SK-N-SH treated with all-trans-retinoic acid at 6 μM for 48 hours (cell line): ENCODE data around the gene SYNE1.

Experiments
- ATAC-seq: fragments of 200-7000 bp; cut with Tn5 transposase; 3 replicates; pipeline ENCODE4 v1.9.1; 2020; ENCODE audit warnings: mild to moderate bottlenecking, moderate library complexity
- ARNTL ChIP-seq: fragments of 450-650 bp; formaldehyde crosslinking; IDR thresholded peaks from 2 replicates; pipeline ENCODE4 v1.5.0; 2020; ENCODE audit warnings: low read depth, mild to moderate bottlenecking, moderate library complexity, borderline replicate concordance
- BACH2 ChIP-seq: fragments of 250-450 bp; sonication (Bioruptor Pico); IDR thresholded peaks from 2 replicates; pipeline ENCODE4 v1.9.0; 2021; ENCODE audit warnings: mild to moderate bottlenecking, borderline replicate concordance
- CSDC2 ChIP-seq: fragments of 250-450 bp; sonication (Bioruptor Pico); IDR thresholded peaks from 2 replicates; pipeline ENCODE4 v1.5.0; 2020; ENCODE audit warnings: mild to moderate bottlenecking, moderate library complexity
- ESRRG ChIP-seq: fragments of 250-450 bp; sonication (Bioruptor Pico); IDR thresholded peaks from 2 replicates; pipeline ENCODE4 v1.6.1; 2021; ENCODE audit warnings: mild to moderate bottlenecking
- GLIS3 ChIP-seq: fragments of 250-450 bp; sonication (Bioruptor Pico); IDR thresholded peaks from 2 replicates; pipeline ENCODE4 v1.5.0; 2020; ENCODE audit warnings: mild to moderate bottlenecking, moderate library complexity
- ISL1 ChIP-seq: fragments of 250-450 bp; sonication (Bioruptor Pico); IDR thresholded peaks from 2 replicates; pipeline ENCODE4 v2.1.2; 2022; ENCODE audit warnings: mild to moderate bottlenecking, moderate library complexity
- OSR1 ChIP-seq: fragments of 250-450 bp; sonication (Bioruptor Pico); IDR thresholded peaks from 2 replicates; pipeline ENCODE4 v1.8.0; 2022; ENCODE audit warnings: moderate library complexity, mild to moderate bottlenecking, inconsistent platforms
- PPARA ChIP-seq: fragments of 250-450 bp; sonication (Bioruptor Pico); IDR thresholded peaks from 2 replicates; pipeline ENCODE4 v1.5.0; 2020; ENCODE audit warnings: mild to moderate bottlenecking, borderline replicate concordance
- RARB ChIP-seq: fragments of 250-450 bp; sonication (Bioruptor Pico); IDR thresholded peaks from 2 replicates; pipeline ENCODE4 v1.8.0; 2021; ENCODE audit warnings: mild to moderate bottlenecking, moderate library complexity
- TCF4 ChIP-seq: fragments of 250-450 bp; sonication (Bioruptor Pico); IDR thresholded peaks from 2 replicates; pipeline ENCODE4 v1.8.0; 2021; ENCODE audit warnings: mild to moderate bottlenecking, moderate library complexity, borderline replicate concordance
- TOX ChIP-seq: fragments of 250-450 bp; sonication (Bioruptor Pico); IDR thresholded peaks from 2 replicates; pipeline ENCODE4 v1.8.0; 2021; ENCODE audit warnings: mild to moderate bottlenecking, moderate library complexity, borderline replicate concordance
- ZC3H10 ChIP-seq: fragments of 250-450 bp; sonication (Bioruptor Pico); IDR thresholded peaks from 2 replicates; pipeline ENCODE4 v1.5.1; 2021; ENCODE audit warnings: mild to moderate bottlenecking, moderate library complexity
- ZFP3 ChIP-seq: fragments of 250-450 bp; sonication (Bioruptor Pico); IDR thresholded peaks from 2 replicates; pipeline ENCODE4 v1.5.0; 2020; ENCODE audit warnings: mild to moderate bottlenecking, moderate library complexity
- ZFP30 ChIP-seq: fragments of 450-650 bp; formaldehyde crosslinking; IDR thresholded peaks from 2 replicates; pipeline ENCODE4 v1.5.0; 2022; ENCODE audit warnings: mild to moderate bottlenecking, moderate library complexity
- ZNF565 ChIP-seq: fragments of 450-650 bp; formaldehyde crosslinking; conservative IDR thresholded peaks from 2 replicates; pipeline ENCODE4 v1.5.0; 2020; ENCODE audit warnings: low read depth, mild to moderate bottlenecking, moderate library complexity
- ZNF70 ChIP-seq: fragments of 450-650 bp; formaldehyde crosslinking; IDR thresholded peaks from 2 replicates; pipeline ENCODE4 v1.5.0; 2020; ENCODE audit warnings: mild to moderate bottlenecking, moderate library complexity
- ZNF8 ChIP-seq: fragments of 450-650 bp; formaldehyde crosslinking; IDR thresholded peaks from 2 replicates; pipeline ENCODE4 v1.5.0; 2020; ENCODE audit warnings: mild to moderate bottlenecking, moderate library complexity
- TF ChIP-seq, protein P1 (sequence below): fragments of 250-450 bp; sonication (Bioruptor Pico); IDR thresholded peaks from 2 replicates; pipeline ENCODE4 v1.5.0; 2020; ENCODE audit warnings: mild to moderate bottlenecking, moderate library complexity
- TF ChIP-seq, protein P2 (sequence below): fragments of 250-450 bp; sonication (Bioruptor Pico); IDR thresholded peaks from 2 replicates; pipeline ENCODE4 v1.8.0; 2021; ENCODE audit warnings: low read depth, mild to moderate bottlenecking, moderate library complexity, borderline replicate concordance
- TF ChIP-seq, protein P3 (sequence below): fragments of 250-450 bp; sonication (Bioruptor Pico); IDR thresholded peaks from 2 replicates; pipeline ENCODE4 v1.5.1; 2021; ENCODE audit warnings: mild to moderate bottlenecking, moderate library complexity

The SYNE1 gene

DNA sequence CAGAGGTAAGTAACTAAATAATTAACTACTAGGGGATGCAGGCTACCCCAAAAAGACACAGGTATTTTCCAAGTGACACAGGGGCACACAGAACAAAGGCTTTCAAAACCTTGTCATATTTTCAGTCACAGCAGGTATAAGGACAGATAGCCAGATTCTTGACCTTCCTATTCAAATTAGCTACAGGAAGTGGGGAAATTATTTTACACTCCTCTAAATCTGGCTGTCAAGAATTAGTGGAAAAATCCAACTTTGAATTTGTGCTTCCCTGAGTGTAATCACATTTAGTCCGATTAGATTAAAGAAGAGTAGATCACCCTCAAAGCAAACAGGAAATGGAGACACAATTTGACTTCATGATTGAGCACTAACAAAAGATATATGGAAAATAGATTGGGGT is 60.6 kb downstream of the SYNE1 start (continued):
- TF ChIP-seq, protein P1, sequence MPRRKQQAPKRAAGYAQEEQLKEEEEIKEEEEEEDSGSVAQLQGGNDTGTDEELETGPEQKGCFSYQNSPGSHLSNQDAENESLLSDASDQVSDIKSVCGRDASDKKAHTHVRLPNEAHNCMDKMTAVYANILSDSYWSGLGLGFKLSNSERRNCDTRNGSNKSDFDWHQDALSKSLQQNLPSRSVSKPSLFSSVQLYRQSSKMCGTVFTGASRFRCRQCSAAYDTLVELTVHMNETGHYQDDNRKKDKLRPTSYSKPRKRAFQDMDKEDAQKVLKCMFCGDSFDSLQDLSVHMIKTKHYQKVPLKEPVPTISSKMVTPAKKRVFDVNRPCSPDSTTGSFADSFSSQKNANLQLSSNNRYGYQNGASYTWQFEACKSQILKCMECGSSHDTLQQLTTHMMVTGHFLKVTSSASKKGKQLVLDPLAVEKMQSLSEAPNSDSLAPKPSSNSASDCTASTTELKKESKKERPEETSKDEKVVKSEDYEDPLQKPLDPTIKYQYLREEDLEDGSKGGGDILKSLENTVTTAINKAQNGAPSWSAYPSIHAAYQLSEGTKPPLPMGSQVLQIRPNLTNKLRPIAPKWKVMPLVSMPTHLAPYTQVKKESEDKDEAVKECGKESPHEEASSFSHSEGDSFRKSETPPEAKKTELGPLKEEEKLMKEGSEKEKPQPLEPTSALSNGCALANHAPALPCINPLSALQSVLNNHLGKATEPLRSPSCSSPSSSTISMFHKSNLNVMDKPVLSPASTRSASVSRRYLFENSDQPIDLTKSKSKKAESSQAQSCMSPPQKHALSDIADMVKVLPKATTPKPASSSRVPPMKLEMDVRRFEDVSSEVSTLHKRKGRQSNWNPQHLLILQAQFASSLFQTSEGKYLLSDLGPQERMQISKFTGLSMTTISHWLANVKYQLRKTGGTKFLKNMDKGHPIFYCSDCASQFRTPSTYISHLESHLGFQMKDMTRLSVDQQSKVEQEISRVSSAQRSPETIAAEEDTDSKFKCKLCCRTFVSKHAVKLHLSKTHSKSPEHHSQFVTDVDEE (CRISPR knock-in tag) = no peak
- TF ChIP-seq PPARA (CRISPR knock-in tag) (no peak), ZNF8 (CRISPR knock-in tag) (no peak), RARB (CRISPR knock-in tag) (no peak), TOX (CRISPR knock-in tag) (no peak)
- TF ChIP-seq, all 23 proteins: peak for 0

DNA sequence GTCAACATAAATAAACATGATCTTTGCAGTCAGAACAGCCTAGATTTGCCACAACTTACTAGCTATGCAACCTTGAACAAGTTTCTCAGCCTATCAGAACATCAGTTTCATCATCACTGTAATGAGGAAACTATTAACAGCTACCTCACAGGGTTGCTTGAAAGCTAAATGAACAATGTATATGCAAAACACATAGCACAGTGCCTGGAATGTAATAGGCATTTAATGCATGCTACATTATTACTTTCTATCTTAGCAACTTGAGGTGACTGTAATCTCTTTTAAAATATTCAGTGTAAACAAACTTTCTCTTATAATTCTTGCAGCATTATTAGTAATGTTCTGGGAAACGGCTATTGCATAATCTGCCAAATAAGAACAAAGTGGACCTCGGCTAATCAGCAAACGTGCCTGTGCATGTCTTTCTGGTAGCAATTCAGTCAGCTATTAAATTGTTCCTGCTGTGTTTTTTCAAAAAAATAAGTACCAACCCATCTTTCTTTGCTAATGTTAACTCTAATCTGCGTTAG is 61.5 kb downstream of the SYNE1 start:
- no peak for TF ChIP-seq TOX (CRISPR knock-in tag)
- TF ChIP-seq ZFP3 (CRISPR knock-in tag) = no peak
- no peak for TF ChIP-seq ISL1 (CRISPR knock-in tag)
- TF ChIP-seq, protein P2, sequence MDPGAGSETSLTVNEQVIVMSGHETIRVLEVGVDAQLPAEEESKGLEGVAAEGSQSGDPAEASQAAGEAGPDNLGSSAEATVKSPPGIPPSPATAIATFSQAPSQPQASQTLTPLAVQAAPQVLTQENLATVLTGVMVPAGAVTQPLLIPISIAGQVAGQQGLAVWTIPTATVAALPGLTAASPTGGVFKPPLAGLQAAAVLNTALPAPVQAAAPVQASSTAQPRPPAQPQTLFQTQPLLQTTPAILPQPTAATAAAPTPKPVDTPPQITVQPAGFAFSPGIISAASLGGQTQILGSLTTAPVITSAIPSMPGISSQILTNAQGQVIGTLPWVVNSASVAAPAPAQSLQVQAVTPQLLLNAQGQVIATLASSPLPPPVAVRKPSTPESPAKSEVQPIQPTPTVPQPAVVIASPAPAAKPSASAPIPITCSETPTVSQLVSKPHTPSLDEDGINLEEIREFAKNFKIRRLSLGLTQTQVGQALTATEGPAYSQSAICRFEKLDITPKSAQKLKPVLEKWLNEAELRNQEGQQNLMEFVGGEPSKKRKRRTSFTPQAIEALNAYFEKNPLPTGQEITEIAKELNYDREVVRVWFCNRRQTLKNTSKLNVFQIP = no peak
- TF ChIP-seq ZNF70 (CRISPR knock-in tag) = no peak
- TF ChIP-seq RARB (CRISPR knock-in tag) = no peak
- no peak for TF ChIP-seq ESRRG
- TF ChIP-seq ZFP30 (CRISPR knock-in tag) = no peak
- no peak for TF ChIP-seq ZNF565
- no peak for TF ChIP-seq OSR1 (CRISPR knock-in tag)
- no peak for TF ChIP-seq BACH2 (CRISPR knock-in tag)
- TF ChIP-seq, protein P1 (CRISPR knock-in tag) = no peak
- no peak for TF ChIP-seq ZC3H10 (CRISPR knock-in tag)
- ATAC-seq = no peak; the same call in 1 of the 3 replicates

DNA sequence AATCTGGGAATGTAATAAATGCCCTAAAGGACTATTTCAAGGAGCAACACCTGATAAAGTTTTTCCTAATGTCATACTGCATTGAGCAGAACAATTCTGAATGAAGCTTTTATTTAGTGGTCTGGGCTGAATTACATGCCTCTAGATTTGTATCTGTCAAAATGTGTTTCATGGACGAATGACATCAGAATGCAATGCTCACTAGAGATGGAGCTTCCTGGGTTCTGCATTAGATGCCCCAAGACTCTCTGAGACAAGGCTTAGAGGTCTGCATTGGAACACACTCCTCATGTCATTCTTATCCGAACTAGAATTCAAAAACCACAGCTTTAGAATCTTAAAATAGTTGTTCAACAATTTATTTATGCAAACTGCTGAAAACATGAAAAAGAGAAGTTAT is 62.0 kb downstream of the SYNE1 start:
- ATAC-seq = peak; percentile 39; the same call in 2 of the 3 replicates
- TF ChIP-seq ZNF70 (CRISPR knock-in tag) (no peak), TOX (CRISPR knock-in tag) (no peak), PPARA (CRISPR knock-in tag) (no peak), ZFP3 (CRISPR knock-in tag) (no peak), RARB (CRISPR knock-in tag) (no peak), TCF4 (CRISPR knock-in tag) (no peak)

DNA sequence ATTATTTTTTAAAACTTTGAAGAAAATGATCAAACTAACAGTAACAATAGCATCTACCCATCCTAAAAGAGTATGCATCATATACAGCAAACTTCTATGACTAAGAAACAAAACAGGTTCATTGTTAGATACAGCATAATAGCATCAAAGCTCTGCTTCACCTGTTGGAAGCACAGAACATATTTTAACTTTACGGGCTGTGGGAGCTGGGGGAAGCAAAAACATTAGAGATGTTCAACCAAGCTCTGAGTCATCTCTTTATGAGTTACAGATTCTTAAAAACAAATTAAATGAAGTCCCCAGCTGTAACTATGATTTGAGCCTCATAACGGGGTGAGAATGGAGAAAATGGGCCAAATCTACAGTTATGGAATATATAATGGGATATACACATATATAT is 63.4 kb downstream of the SYNE1 start:
- TF ChIP-seq RARB (CRISPR knock-in tag) (no peak), ESRRG (no peak), CSDC2 (CRISPR knock-in tag) (no peak), ARNTL (no peak), ZFP30 (CRISPR knock-in tag) (no peak), TCF4 (CRISPR knock-in tag) (no peak), ZNF8 (CRISPR knock-in tag) (no peak), GLIS3 (CRISPR knock-in tag) (no peak), ZFP3 (CRISPR knock-in tag) (no peak), BACH2 (CRISPR knock-in tag) (no peak), OSR1 (CRISPR knock-in tag) (no peak), TOX (CRISPR knock-in tag) (no peak), ZNF70 (CRISPR knock-in tag) (no peak)
- TF ChIP-seq, protein P2 = no peak
- TF ChIP-seq, protein P3, sequence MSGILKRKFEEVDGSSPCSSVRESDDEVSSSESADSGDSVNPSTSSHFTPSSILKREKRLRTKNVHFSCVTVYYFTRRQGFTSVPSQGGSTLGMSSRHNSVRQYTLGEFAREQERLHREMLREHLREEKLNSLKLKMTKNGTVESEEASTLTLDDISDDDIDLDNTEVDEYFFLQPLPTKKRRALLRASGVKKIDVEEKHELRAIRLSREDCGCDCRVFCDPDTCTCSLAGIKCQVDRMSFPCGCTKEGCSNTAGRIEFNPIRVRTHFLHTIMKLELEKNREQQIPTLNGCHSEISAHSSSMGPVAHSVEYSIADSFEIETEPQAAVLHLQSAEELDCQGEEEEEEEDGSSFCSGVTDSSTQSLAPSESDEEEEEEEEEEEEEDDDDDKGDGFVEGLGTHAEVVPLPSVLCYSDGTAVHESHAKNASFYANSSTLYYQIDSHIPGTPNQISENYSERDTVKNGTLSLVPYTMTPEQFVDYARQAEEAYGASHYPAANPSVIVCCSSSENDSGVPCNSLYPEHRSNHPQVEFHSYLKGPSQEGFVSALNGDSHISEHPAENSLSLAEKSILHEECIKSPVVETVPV (CRISPR knock-in tag) = no peak
- ATAC-seq = no peak
